HG03575 (cell line): ENCODE measurements around the gene PKNOX2.

ENCODE experiments used
- ATAC-seq: cut with Tn5 transposase; IDR thresholded peaks from one replicate; pipeline ENCODE4 v1.9.1; 2021; ENCODE audit not compliant: unreplicated experiment, insufficient number of reproducible peaks, low FRiP score; ENCODE audit errors: extremely low read depth

Gene PKNOX2

GRCh38 chr11:125360066-125360465, 195.5 kb downstream of the PKNOX2 start:
- ATAC-seq = no peak

DNA sequence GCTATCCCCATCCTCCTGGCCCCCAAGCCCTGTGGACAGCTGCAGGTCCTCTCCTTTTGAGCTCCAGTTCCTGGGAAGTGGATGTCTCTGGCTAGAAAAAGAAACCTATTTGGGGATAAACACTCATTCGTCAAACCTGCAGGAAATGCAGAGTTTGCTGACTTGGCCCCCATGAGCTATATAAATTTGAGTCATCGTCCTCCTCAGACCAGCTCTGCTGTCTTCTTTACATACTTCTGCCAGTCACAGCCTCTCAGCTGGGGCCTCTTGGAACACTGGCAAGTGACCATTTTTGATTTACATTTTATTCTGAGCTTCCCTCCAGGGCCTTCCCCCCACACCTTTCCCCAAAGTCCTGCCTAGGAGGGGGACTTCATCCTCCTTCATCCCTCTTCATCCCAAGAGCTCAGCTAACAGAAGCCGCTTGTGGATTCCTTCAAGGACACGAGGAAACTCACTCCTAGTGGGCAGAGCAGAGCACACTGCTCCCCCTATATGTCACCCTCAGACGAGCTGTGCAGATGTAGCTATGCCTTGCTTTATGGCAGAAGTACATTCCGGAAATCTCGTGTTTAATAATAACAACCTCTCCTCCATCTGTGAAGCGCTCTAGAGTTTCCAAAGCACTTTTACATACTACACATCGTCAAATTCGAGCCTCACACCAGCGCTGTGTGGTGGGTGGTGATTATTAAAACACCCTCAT, 199.7 kb downstream of the PKNOX2 start:
- ATAC-seq = no peak

DNA sequence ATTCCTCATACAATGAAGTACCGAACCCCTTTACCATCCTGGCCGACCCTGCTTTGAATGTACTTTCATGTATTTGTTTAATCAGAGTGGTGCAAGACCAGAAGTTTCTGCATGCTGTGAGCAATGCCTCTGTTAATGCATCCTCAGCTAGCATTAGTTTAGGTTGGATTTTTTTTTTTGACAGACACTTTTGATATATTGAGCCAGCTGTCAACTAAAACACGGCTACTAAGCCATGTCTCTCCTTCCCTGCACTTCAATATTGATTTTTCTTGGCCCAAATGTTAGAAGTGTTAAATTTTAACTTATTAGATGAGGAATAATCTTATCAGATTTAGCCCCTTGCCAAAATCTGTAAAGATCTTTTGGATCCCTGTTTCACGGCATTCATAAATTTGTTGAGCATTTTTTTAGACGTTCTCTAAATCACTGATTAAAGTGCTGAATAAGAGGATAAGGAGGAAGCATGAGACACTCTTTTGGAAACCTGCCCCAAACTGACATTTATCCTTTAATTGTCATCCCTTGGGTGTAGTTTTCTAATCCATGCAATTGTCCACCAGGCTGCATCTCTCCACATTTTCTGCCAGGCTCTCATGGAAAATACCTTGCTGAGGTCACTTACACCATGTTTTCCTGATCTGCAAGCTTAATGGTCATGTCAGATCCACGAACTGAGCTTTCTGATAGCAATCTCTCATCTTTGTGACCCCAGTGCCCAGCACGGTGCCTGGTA, 200.8 kb downstream of the PKNOX2 start:
- no peak for ATAC-seq

DNA sequence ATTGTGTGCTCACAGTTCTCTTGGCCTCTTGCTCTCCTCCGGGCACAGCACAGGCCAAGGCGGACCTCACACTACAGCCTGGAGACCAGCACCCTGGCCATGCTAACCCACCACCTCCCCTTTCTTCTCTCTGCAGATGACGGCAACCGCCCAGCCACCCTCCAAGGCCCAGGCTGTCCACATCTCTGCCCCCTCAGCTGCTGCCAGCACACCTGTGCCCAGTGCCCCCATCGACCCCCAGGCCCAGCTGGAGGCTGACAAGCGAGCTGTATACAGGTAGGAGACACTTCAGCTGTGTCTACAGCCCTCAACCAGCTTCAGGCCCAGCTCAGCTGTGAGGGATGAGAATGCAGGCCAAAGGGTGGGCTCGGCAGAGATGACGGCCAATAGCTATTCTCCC, 203.2 kb downstream of the PKNOX2 start:
- no peak for ATAC-seq

DNA sequence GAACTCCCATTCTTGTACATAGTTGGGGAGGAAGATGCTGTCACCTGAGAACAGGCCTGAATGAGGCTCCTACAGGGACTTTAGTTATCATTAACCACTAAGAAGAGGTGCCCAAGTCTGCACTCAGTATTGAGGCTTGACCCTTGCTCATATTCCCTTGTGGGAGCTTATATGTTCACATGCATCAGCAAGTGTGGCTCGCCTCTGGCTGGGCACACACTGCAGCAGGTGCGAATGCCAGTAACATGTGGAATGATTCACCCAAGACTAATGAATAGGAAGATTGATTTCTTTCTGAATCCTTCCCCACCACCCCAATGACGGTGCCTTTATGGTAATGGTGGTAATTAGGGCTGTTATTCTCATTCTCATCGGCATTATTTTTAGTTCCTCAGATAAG, 204.2 kb downstream of the PKNOX2 start:
- ATAC-seq = no peak

GRCh38 chr11:125369808-125370207, 205.3 kb downstream of the PKNOX2 start:
- ATAC-seq = no peak

DNA sequence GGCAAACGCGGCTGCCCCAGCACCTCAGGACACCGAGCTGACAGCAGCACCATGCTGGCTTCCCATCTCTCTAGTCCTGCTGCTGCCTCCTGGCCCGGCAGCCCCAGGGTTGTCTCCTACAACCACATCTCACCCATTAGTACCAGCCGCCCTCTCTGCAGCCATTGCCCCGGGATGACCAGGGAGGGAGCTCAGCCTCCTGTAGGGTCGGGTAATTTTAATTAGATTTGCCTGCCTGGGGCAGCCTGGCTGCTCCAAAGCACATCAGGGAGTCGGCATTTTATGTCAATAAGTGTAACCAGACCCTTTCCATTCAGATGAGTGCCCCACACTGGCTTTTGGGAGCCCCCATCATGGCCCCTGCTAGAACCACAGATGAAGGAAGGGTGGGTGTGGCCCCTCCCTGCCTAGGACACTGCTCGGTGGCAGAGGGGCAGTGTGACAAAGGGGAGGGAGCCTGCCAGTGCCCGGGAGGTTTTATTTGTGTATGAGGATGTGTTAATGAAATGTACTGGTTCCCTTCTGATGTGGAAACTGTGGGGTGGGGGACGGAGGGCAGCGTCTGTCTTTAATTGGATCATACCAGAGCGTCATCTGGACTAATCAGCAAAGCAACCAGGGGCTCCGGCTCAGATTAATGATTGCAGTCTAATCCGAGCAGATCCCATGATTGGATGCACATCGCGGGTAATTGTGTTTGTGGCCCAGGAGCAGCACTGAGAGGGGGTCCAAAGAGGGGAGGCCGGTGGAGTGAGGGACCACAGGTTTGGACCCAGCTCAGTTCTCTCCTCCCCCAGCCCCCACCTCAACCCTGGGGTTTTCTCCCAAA, 206.2 kb downstream of the PKNOX2 start:
- no peak for ATAC-seq

DNA sequence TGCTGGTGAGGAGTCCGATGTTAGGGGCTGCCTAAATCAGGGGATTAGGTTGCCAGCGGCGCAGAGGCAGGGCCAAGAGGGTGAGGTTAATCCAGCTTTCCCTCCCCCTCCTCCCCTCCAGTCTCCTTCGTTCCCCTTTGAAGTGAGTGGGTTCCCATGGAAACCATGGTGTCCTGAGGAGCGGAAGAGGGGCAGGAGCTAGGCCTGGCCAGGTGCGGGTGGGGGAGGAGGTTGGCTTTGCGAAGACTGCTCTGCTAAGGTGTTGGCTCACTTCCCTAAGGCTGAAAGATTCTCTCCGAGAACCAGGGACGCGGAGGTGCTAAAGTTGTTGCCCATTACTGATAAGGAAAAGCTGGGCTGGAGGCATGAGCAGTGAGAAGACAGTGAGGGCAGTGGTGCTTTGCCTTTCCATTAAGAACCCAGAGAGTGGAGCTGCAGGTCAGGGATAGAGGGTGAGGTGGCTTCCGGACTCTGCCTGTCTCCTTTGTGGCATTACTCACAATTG, 206.9 kb downstream of the PKNOX2 start:
- ATAC-seq = no peak

DNA sequence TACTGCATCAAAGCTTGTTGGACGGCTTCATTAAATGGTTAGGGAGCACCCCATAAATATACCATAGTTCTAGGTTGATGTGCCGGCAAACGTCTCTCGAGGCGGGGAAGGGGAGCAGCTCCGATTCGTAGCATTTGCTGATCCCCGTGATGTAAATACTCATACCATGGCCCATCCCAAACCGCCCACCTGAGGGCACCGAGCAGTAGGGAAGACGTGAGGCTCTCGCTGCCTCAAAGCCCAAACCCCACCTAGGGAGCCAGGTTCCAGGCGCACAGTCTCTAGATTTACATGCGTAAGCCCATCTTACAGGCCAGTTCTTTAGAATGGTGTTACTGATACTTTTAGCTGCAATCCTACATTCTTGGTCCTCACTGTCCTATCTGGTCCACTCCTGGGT, 207.5 kb downstream of the PKNOX2 start:
- ATAC-seq = no peak

- no peak for ATAC-seq
These were observed 208.4 kb downstream of the PKNOX2 start for GRCh38 chr11:125372911-125373310.

- no peak for ATAC-seq
These were observed 209.2 kb downstream of the PKNOX2 start for GRCh38 chr11:125373426-125374391.

DNA sequence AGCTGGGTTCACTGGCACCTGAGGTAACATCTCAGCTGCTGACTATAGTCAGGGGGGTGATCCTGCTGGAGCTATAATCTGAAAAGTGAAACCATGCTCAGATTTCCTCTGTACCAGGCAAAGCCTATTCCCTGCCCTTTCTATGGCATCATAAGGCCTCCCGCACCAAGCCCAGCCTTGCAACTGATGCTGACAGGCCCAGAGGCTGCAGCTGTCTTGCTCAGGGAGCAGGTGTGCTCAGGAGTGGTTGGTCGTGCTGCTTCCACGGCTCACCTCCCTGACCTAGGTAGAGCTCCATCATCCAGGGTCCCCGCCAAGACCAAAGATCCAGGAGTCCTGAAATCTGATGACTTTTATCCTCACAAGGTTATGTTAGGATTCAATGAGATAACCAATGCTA, 209.8 kb downstream of the PKNOX2 start:
- ATAC-seq = no peak

DNA sequence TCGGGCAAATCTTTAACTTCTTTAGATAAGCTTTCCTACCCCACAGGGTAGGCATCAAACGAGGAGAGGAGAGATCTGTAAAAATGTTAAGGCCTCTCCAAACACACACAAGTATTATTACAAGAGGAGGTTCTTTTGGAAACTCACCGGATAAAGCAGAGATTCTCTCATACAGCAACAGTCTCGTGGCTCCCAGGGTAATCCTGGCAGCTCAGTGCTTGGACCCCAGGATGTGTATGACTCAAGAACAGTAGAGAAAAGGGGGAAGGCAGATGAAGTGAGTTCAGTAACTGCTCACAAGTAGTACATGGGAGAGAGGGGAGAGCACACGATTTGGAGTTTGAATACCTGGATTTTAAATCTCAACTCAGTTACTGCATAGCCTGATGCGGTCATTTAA, 210.6 kb downstream of the PKNOX2 start:
- no peak for ATAC-seq

DNA sequence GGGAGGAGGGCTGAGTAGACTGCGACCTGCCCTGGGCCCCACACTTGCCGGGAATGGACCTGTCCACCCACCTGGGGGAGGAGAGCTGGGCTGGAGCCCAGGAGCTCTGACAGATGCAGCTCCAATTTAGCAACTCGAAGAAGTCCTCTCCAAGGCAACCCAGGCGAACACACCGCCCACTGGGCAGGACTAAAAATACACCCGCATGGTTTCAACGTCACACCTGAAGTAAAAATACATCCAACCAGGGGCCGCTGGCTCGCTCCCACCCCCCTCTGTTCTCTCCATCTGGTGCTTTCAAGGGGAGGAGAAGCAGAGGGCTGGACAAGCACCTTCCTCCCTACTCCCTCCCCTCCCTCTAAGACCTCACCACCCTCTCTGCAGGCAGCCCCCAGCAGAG, 211.6 kb downstream of the PKNOX2 start:
- ATAC-seq = no peak

DNA sequence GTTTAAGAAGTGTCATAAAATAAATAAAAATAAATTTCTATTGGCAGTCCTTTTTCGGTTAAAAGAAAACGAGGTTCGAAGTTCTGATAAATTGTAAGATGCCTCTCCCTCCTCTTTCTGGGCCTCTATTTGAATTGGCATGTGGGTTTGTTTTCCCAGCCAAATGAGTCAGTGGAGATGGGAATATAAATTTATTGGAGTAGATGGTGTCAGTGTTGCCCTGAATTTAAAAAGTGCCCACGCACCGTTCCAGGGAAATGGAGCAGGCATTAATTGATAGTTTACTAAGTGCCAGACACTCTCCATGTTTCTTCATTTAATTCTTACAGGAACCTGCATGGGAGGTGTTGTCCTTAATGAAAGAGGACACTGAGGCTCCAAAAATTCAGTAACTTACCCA, 212.3 kb downstream of the PKNOX2 start:
- ATAC-seq = no peak

GRCh38 chr11:125378083-125378482, 213.5 kb downstream of the PKNOX2 start:
- ATAC-seq = no peak

GRCh38 chr11:125378571-125378970, 214.0 kb downstream of the PKNOX2 start:
- no peak for ATAC-seq

DNA sequence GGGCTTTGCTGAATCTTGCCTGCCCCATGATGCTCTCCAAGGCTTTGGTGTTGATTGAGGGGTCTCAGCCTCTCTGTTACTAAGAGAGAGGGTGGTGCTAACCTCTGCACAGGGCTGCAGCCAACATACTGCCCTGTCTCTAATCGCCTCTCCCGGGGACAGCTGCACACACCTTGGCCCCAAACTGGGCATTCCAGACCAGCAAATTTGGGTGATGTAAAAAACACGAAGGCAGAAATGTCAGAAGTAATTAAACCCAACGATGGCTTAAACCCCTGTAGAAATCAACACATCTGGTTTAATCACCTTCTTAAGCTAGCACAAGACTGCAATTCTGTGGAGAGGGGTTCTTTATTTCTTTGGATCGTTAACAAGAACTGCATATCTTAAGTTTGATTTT, 215.0 kb downstream of the PKNOX2 start:
- no peak for ATAC-seq

DNA sequence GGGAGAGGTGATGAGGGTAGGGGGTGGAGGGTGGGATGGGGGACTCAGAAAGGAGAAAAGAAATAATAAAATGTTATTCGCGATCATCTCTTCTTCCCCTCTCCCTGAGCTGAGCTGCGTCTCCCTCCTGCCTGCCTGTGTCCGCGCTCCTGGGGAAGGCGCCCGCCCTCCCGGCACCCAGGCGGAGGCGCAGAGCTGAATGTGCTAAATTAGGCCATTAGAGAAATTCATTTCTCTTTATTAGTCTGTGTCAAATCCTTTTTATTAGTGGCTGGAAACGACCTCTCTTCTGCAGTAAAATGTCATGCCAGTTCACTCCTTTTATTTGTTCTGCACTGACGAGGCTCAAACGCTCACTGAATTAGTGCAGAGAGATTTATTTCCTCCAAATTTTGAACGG, 215.4 kb downstream of the PKNOX2 start:
- no peak for ATAC-seq
